AG09319 (cell line): ENCODE data around the gene HTT.
A peak's percentile ranks its signal among the peaks of the same experiment; 100 is the strongest.

Experiments
- DNase-seq: peaks from one replicate; pipeline ENCODE4 v3.0.0-alpha.2; 2010; ENCODE audit warnings: low read depth; ENCODE audit errors: extremely low read depth
- TF ChIP-seq, protein P1 (sequence below): IDR thresholded peaks from 2 replicates; pipeline ENCODE4 v1.5.1; 2011; ENCODE audit warnings: low read depth, mild to moderate bottlenecking, inconsistent platforms, low read length, moderate library complexity

HTT gene

DNA sequence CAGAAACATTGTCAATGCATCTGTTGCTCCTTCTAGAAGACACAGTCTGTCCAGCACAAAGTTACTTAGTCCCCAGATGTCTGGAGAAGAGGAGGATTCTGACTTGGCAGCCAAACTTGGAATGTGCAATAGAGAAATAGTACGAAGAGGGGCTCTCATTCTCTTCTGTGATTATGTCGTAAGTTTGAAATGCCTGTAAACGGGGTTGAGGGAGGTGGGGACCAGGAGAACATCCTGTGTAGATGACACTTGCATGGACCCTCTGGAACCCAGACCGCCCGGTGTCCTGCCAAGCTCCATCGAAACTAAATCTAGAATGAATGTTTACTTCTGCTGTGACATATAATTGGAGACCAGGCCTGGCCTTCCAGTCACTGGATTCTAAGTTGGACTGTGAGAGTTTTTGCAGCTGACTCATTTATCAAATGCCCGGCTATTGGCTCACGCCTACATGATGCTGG lies 129.5 kb downstream of the HTT start:
- DNase-seq, result peak; percentile 32
- TF ChIP-seq, protein P1, sequence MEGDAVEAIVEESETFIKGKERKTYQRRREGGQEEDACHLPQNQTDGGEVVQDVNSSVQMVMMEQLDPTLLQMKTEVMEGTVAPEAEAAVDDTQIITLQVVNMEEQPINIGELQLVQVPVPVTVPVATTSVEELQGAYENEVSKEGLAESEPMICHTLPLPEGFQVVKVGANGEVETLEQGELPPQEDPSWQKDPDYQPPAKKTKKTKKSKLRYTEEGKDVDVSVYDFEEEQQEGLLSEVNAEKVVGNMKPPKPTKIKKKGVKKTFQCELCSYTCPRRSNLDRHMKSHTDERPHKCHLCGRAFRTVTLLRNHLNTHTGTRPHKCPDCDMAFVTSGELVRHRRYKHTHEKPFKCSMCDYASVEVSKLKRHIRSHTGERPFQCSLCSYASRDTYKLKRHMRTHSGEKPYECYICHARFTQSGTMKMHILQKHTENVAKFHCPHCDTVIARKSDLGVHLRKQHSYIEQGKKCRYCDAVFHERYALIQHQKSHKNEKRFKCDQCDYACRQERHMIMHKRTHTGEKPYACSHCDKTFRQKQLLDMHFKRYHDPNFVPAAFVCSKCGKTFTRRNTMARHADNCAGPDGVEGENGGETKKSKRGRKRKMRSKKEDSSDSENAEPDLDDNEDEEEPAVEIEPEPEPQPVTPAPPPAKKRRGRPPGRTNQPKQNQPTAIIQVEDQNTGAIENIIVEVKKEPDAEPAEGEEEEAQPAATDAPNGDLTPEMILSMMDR, result no peak

DNA sequence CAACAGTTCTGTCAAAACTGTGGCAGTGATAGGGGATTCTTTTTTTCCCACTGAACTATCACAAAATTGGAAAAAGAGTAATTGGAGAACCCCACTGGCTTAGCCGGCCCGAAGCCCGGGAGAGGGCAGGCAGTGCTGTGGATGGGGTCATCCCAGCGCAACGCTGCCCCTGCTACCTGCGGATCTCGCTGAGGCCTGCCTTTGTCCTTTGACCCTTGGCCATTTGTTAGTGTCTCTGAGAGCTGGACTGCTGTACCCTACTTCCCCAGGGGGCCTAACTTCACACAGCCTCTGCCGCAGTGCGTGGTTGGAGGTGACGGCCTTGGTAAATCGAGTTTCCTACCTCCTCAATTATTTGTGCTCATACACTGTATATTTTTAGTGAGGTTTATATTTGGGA lies 131.5 kb downstream of the HTT start:
- DNase-seq, result no peak
- TF ChIP-seq, protein P1, result no peak

DNA sequence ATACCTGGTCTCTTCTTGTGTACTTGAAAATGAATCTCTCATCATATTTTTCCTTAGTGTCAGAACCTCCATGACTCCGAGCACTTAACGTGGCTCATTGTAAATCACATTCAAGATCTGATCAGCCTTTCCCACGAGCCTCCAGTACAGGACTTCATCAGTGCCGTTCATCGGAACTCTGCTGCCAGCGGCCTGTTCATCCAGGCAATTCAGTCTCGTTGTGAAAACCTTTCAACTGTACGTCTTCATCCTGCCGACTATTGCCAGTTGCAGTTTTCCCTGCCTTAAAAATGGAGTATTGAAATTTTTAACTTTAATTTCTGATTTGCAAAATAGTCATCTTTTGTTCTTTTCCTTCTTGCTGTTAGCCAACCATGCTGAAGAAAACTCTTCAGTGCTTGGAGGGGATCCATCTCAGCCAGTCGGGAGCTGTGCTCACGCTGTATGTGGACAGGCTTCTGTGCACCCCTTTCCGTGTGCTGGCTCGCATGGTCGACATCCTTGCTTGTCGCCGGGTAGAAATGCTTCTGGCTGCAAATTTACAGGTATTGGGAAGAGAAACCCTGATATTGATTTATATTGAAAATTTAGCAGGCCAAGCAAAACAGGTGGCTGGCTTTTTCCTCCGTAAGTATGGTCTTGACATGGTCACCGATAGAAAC lies 132.1 kb downstream of the HTT start:
- TF ChIP-seq, protein P1, result no peak

DNA sequence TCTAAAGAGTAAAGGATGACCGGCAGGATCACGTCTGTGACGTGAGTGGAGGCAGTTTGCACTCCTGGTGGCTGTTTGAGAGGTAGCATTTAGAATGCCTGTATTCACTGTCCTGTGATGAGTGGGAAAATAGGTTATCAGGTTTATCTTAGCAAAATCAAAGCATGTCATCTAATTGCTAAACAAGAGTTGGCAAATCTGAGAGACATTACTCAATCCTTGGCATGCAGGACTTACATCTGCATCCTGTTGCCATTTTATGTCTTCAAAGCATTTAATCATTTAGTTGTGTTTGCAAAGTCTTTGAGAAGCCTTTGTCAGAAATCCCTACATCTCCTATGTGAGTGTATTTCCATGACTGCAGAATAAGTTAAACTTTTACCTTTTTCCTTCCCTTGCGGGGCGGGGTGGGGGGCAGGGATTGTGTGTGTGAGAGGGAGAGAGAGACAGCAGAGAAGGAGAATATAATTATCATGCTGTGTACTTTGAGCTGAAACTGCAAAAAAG lies 133.1 kb downstream of the HTT start:
- peak; percentile 61 for DNase-seq
- TF ChIP-seq, protein P1, result peak; percentile 16

More for the DNA sequence above, 132.1 kb downstream of the HTT start:
- no peak for DNase-seq

DNA sequence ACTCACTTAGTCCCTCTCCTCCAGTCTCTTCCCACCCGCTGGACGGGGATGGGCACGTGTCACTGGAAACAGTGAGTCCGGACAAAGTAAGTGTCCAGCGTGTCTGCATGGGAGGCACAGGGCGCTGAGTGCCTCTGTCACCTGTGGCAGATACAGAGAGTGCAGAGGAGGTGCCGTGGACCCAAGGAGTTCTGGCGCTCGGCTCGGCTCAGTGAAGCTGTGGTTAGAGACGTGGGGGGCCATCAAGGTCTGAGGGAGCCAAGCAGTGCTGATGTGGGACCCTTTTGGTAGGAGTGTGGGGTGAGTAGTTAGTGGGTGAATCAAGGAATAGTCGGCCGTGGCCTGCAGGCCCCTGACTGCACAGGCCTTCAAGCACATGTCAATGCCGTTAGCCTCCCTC lies 134.3 kb downstream of the HTT start:
- no peak for DNase-seq
- TF ChIP-seq, protein P1, result no peak

DNA sequence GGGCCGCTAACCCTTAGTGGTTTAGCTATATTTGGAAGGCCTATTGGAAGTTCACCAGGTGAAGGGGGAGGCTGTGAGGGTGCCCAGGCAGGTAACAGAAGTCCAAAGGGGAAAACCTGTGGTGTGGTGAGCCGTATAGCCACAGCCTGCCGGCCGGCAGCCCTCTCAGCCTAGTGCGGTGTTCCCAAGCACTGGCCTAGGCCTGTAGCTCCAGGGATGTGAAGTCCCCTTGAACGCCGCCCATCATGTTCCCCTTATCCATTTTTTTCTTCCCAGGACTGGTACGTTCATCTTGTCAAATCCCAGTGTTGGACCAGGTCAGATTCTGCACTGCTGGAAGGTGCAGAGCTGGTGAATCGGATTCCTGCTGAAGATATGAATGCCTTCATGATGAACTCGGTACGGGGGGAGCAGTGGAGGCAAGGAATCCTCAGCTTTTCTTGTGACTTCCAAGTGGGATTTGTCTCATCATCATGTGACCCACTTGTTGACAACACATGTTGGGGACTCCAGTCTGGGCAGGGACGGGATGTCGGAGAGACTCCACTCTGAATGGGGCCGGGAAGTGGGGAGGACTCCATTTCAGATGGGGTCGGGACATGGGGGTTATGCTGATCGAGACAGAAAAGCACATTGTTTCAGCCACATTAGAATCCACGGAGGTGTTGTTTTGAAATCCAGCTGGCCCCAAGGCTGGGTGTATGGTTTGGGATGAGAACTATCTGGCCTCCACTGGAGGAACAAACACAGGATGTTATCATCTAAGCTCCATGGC lies 135.3 kb downstream of the HTT start:
- TF ChIP-seq, protein P1, result no peak
- DNase-seq, result no peak

DNA sequence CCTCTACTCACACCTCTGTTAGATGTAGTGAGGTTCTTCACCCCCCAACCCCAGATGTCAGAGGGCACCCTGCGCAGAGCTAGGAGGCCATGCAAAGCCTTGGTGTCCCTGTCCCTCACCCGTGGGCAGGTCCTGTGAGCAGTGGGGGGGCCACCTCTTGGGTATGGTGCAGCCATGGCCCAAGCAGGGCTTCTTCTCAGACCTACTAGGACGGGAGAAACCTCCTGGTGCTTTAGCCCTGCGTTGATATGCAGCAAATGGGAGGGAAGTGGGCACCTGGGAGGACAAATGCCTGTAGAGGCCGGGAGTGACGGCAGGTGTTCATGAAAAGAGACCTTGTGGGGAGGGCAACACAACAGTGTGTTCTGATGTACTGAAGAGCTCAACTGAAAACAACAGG lies 136.0 kb downstream of the HTT start:
- TF ChIP-seq, protein P1, result no peak
- no peak for DNase-seq
